HG02588 (cell line): ENCODE data around the gene SFT2D3.
A peak's percentile ranks its signal among the peaks of the same experiment; 100 is the strongest.

Experiments
- ATAC-seq: cut with Tn5 transposase; IDR thresholded peaks from one replicate; pipeline ENCODE4 v1.9.1; 2021; ENCODE audit warnings: mild to moderate bottlenecking, moderate library complexity; ENCODE audit not compliant: unreplicated experiment

SFT2D3 gene

GRCh38 chr2:127705391-127706065, 4.2 kb downstream of the SFT2D3 start:
- no peak for ATAC-seq

DNA sequence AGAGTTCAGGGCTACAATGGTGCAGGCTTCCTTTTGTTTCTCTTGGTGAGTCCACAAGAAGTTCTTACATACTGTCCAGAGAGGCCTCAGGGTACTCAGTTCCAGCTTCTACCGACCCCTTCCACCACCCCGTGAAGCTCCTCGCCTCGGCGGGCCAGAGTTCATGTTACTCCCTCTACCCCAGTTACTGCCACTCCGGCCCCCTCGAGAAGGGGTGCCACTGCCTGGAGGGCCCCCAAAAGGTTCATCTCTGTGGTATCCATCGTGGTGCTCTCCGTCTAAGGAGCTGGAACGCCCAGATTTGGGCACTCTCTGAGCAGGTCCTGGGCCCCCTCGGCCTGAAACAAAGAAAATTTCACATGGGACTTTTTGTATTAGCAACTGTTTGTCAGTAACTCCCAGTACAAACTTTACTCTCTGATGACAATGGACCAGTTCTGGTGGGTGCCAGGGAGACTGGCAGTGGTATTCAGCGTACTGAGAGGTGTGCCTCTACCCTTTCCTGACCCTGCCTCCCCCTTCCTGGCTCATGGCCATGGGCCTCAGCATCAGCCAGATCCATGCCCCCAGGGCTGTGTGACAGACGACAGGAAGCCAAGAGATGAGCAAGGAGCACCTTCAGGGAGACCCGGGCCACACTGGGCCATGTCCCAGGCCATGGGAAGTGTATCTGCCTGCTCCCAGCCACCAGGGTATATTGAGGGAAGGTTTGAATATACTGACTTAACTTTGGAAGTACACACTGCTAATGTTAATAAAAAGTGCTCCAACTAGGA, 5.1 kb downstream of the SFT2D3 start:
- no peak for ATAC-seq

DNA sequence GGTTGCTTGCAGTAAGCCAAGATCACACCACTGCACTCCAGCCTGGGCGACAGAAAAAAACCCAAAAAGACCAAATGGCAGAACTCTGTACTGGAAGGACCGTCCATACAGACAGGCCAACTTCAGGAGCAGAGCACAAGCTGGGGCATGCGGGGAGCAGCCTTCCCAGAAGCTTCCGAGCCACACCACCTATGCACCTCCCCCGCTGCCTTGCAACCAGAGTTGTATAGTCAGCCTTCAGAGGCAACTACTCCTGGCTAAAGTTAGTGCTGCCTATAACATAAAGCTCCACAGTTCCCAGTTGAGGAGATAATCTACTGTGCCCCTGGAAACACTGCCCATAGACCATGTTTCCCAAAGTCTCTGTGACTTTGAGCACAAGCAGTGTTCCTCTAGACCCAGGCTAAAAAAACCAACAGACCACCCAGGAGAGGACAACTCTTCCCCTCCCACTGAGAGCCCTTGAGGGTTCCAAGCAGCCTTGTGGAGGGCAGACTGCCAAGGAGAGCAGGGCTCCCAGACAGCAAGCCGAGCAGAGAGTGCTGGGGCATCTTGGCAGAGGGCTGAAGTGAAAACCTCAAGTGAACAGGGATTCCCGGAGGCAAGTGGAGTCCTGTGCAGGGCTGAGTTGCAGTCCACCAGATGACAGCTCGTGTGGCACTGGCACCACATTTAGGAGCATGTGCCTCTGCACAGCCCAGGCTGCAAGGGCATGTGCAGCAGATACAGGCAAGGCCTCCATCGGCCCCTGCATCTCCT, 6.8 kb downstream of the SFT2D3 start:
- ATAC-seq, result no peak

- ATAC-seq, result no peak
These were observed 8.0 kb downstream of the SFT2D3 start for GRCh38 chr2:127709336-127709735.

DNA sequence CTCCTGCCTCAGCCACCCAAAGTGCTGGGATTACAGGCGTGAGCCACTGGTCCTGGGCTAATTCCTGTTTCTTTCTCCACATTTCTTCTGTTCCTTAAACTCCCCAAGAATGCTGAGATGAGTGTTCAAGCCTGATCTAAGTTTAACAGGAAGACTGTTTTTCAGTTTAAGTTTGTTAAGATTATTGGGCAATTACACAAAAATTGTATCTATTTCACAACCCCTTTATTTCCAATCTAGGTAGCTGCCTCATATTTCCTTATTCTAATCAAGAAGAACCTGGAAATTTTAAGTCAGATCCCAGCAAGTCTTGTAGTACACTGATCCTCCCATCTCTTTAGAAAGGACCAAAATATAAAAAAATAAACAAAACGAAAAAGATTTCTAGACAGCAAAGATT, 11.7 kb downstream of the SFT2D3 start:
- no peak for ATAC-seq

GRCh38 chr2:127713562-127713961, 12.3 kb downstream of the SFT2D3 start:
- ATAC-seq, result no peak

- ATAC-seq, result no peak
These were observed 14.6 kb downstream of the SFT2D3 start for GRCh38 chr2:127715778-127716449.

DNA sequence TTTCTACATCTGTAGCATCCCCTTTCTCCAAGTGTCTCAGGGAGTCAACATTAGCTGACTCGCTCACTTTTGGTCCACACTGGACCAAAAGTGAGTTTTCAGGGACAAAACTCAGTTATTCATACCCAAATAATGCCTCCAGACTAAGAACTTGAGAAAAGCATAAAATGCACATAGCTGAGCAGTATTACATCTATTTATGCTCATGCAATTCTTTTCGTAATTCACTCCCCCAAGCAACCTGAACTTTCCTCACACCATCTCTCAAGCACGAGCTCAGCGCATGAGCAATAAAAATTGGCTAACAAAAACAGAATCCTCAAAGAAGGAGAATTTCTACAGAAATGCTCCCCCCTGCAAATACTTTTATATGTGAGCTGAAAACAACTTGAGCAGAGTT, 17.0 kb downstream of the SFT2D3 start:
- no peak for ATAC-seq

- ATAC-seq, result no peak
These were observed 18.3 kb downstream of the SFT2D3 start for GRCh38 chr2:127719301-127720218.

- ATAC-seq, result no peak
These were observed 20.1 kb downstream of the SFT2D3 start for GRCh38 chr2:127721311-127721977.

GRCh38 chr2:127721978-127722355, 20.7 kb downstream of the SFT2D3 start:
- ATAC-seq, result no peak

GRCh38 chr2:127722807-127723206, 21.5 kb downstream of the SFT2D3 start:
- ATAC-seq, result no peak

- no peak for ATAC-seq
These were observed 25.0 kb downstream of the SFT2D3 start for GRCh38 chr2:127726158-127726880.

DNA sequence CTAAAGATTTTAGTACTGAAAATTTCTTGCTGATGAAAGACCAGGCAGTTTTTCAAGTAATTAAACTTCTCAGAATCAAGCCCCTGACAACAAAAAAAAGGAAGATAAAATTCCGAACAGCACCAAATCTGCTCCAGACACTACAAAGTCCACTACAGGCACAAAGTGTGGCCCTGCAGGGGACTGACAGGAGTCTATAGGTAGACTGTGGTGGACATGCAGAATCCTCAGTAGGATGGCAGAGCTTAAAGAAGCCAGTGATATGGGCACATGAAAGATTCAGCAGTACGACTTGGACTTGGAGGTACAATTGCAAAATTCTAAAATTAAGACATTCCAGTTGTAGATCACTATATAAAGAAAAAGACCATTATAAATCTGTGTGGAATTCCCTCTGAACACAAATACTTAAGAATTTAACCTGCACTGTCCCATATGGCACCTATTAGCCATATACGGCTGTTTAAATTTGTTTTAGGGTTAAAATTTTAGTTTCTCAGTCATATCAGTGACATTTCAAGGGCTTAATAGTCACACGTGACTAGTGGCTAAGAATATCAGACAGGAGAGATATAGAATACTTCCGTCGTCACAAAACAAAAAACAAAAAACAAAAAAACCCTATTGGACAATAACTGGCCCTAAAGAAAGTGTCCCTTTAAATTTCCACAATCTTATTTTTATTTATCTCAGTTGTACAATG, 32.0 kb downstream of the SFT2D3 start:
- no peak for ATAC-seq

- ATAC-seq, result no peak
These were observed 32.7 kb downstream of the SFT2D3 start for GRCh38 chr2:127733816-127734537.

DNA sequence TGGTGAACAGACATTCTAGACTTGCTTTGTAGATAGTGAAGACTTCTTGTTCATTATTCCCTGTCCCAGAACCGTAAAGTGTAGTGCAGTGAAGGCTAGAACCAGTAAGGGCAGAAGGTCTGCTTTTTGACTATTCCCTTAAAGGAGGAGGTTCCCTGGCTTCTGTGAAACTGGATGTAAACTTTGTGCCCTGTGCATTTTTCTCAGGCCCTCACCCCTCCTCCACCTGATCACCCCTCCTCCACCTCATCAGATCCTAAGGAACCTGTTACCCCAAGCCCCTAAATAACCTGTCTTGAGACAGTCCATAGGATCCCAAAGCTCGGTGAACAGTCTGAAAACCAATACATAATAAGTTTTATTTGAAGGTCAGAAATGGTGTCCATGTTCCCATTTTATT, 33.7 kb downstream of the SFT2D3 start:
- no peak for ATAC-seq

DNA sequence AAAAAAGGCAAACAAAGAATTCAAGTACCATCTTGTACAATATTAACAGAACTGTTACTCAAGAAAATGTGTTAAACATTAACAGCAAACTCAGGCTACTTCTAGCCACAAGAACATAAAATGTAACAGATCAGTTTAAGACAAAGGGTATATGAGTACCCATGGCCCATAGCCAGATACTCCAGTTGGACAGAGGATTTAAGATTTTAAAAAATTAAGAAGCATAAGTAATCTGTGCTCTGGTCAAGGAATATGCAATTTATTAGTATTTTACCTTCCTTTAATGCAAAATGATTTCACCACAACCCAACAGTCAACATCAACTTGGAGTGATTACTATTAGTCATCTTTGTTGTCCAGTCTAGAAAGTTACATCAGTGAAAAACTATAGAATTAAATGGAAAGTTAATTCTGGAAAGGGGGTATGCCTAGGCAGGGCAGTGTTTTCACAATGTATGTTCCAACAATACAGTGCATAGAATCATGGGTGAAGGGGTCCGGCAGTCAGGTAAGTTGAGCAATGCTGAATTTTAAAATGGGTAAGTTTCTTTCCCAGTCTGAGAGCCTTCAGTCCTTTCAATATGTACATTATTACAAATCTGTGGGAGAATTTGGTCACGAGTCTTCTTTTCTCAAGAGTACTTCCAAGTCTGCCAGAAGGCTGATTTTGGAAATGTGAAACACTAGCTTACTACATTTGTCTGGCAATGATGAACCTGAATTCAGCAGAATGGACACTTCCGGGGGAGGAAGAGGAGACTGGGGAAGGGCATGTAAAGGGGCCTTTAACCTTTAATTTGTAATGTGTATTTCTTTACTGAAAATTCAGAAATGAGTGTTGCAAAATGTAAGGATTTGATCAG, 34.5 kb downstream of the SFT2D3 start:
- peak; percentile 59 for ATAC-seq
